K562 (cell line): ENCODE data around the gene CLNK. TPM values are rescaled to one million over a fixed set of nuclear protein-coding genes. Genes with fewer than 3 reads are reported as not detected.

ENCODE experiments used
- ATAC-seq: fragments of 200-7000 bp; cut with Tn5 transposase; 3 replicates; pipeline ENCODE4 v1.9.1; 2020; ENCODE audit warnings: moderate library complexity
- BruUV-seq: library from RNA; stranded (reverse); fragments of 400-500 nt; replicated peaks from 2 replicates; lab custom pipeline; 2021; lab: Mats Ljungman, UMichigan
- CTCF ChIA-PET: fragments of 300-600 bp; formaldehyde crosslinking; extraction: SDS; loops from one replicate; lab custom pipeline; 2021; ENCODE audit warnings: low intra/inter-chr PET ratio; lab: Yijun Ruan, JAX
- POLR2A ChIA-PET: fragments of 300-600, 350-650 bp; sonication (Branson Sonifier 250); formaldehyde crosslinking; extraction: SDS; loops from one replicate; lab custom pipeline; 2021; ENCODE audit warnings: antibody characterized with exemption, inconsistent platforms; lab: Yijun Ruan, JAX
- DNase-seq, 4 experiments: peaks; one replicate each; pipeline versions ENCODE4 v3.0.0 to v3.0.0-alpha.2; 2011 to 2018; ENCODE audit warnings: low spot score in 3 of 4, mixed read lengths in 3 of 4; ENCODE audit errors: extremely low read depth in 1 of 4
- FAIRE-seq: peaks from 2 replicates; lab custom pipeline; 2011; peaks lifted over from hg19 to GRCh38; lab: Jason Lieb, UNC
- H2AFZ ChIP-seq: 2 replicates; pipeline ENCODE4 v1.6.0; 2011; ENCODE audit warnings: low read depth, low read length, control low read depth, inconsistent platforms
- H3K27ac ChIP-seq: fragments of 200-600 bp; 3 replicates; pipeline ENCODE4 v1.8.0; 2011; ENCODE audit warnings: low read depth, mild to moderate bottlenecking, control low read depth, inconsistent platforms, low read length, moderate library complexity, mixed read lengths; ENCODE audit errors: extremely low read depth
- H3K27me3 ChIP-seq, 2 experiments: fragments of 300-600 bp in 1 of 2; 2 replicates in 1 of 2; 3 replicates in 1 of 2; pipeline versions ENCODE4 v1.6.0 to v1.8.0; 2011; ENCODE audit warnings: inconsistent platforms in 2 of 2, low read length in 2 of 2, mild to moderate bottlenecking in 1 of 2, mixed read lengths in 1 of 2, moderate library complexity in 1 of 2; ENCODE audit not compliant: control insufficient read depth in 2 of 2, insufficient read depth in 2 of 2
- H3K36me3 ChIP-seq: fragments of 300-600 bp; 3 replicates; pipeline ENCODE4 v1.8.0; 2011; ENCODE audit warnings: mild to moderate bottlenecking, low read length, inconsistent platforms; ENCODE audit not compliant: control insufficient read depth, insufficient read depth
- H3K4me1 ChIP-seq, 2 experiments: fragments of 200-600 bp in 1 of 2; replicated peaks in 1 of 2; 2 replicates in 1 of 2; 3 replicates in 1 of 2; pipeline versions ENCODE4 v1.5.1 to v1.8.0; 2011; ENCODE audit warnings: inconsistent platforms in 2 of 2, low read length in 2 of 2, mild to moderate bottlenecking in 1 of 2, mixed read lengths in 1 of 2, moderate library complexity in 1 of 2; ENCODE audit not compliant: control insufficient read depth in 2 of 2, insufficient read depth in 2 of 2
- H3K4me2 ChIP-seq: 2 replicates; pipeline ENCODE4 v1.6.1; 2011; ENCODE audit warnings: low read length, control low read depth, inconsistent platforms, mixed read lengths; ENCODE audit not compliant: insufficient read depth
- H3K4me3 ChIP-seq: fragments of 200-600 bp; sonication (generic), shearing (Covaris generic); 2 replicates; pipeline ENCODE4 v1.5.1; 2016; ENCODE audit warnings: control low read depth, inconsistent platforms
- H3K79me2 ChIP-seq: fragments of 200-600 bp; 3 replicates; pipeline ENCODE4 v1.8.0; 2011; ENCODE audit warnings: low read length, inconsistent platforms; ENCODE audit not compliant: control insufficient read depth, insufficient read depth
- H3K9ac ChIP-seq, 2 experiments: 2 replicates each; pipeline versions ENCODE4 v1.6.0 to v1.6.1; 2011; ENCODE audit warnings: low read depth in 2 of 2, low read length in 2 of 2, control low read depth in 1 of 2, inconsistent platforms in 1 of 2, mild to moderate bottlenecking in 1 of 2, mixed read lengths in 1 of 2; ENCODE audit not compliant: insufficient read depth in 1 of 2
- H3K9me1 ChIP-seq: one replicate; pipeline ENCODE4 v1.6.0; 2011; ENCODE audit warnings: inconsistent platforms, mild to moderate bottlenecking, low read length, moderate library complexity; ENCODE audit not compliant: control insufficient read depth, insufficient read depth
- H3K9me3 ChIP-seq: replicated peaks from 2 replicates; pipeline ENCODE4 v1.5.1; 2011; ENCODE audit warnings: low read depth, low read length, inconsistent platforms; ENCODE audit not compliant: control insufficient read depth, insufficient read depth
- H4K20me1 ChIP-seq: replicated peaks from 2 replicates; pipeline ENCODE4 v1.6.1; 2011; ENCODE audit warnings: low read length, inconsistent platforms, mixed read lengths; ENCODE audit not compliant: control insufficient read depth, insufficient read depth
- ARID1B ChIP-seq: fragments of 450-650 bp; IDR thresholded peaks from 2 replicates; pipeline ENCODE4 v1.6.1; 2016; ENCODE audit warnings: antibody characterized with exemption, mild to moderate bottlenecking, inconsistent platforms
- BRD9 ChIP-seq: fragments of 450-650 bp; IDR thresholded peaks from 2 replicates; pipeline ENCODE4 v1.6.1; 2018; ENCODE audit warnings: low read depth; ENCODE audit not compliant: partially characterized antibody
- CCNT2 ChIP-seq: IDR thresholded peaks from 2 replicates; pipeline ENCODE4 v1.6.1; 2011; ENCODE audit warnings: borderline replicate concordance, low read depth, mild to moderate bottlenecking, moderate library complexity, mixed read lengths, low read length; ENCODE audit not compliant: insufficient read length; ENCODE audit errors: extremely low read depth
- E2F3 ChIP-seq: fragments of 250-450 bp; sonication (Bioruptor Pico); IDR thresholded peaks from 2 replicates; pipeline ENCODE4 v1.4.0; 2020; ENCODE audit warnings: mild to moderate bottlenecking
- ILF3 ChIP-seq: fragments of 450-650 bp; IDR thresholded peaks from 2 replicates; pipeline ENCODE4 v1.6.1; 2018; ENCODE audit warnings: antibody characterized with exemption, mild to moderate bottlenecking, moderate library complexity, borderline replicate concordance
- MCM2 ChIP-seq: fragments of 450-650 bp; IDR thresholded peaks from 2 replicates; pipeline ENCODE4 v1.6.1; 2017; ENCODE audit warnings: low read depth, mild to moderate bottlenecking
- MYBL2 ChIP-seq, 2 experiments: fragments of 450-650 bp in 1 of 2; sonication (generic) in 1 of 2; formaldehyde crosslinking in 1 of 2; IDR thresholded peaks; 2 replicates each; pipeline versions ENCODE4 v1.6.1 to v1.8.1; 2017 to 2022; ENCODE audit warnings: borderline replicate concordance in 1 of 2, inconsistent platforms in 1 of 2, low read depth in 1 of 2, mild to moderate bottlenecking in 1 of 2, missing genetic modification reagents in 1 of 2, moderate library complexity in 1 of 2
- PYGO2 ChIP-seq: fragments of 450-650 bp; IDR thresholded peaks from 2 replicates; pipeline ENCODE4 v1.6.1; 2016; ENCODE audit warnings: mild to moderate bottlenecking, missing genetic modification characterization, moderate library complexity, missing compliant biosample characterization
- RUNX1 ChIP-seq: sonication (generic); IDR thresholded peaks from 2 replicates; pipeline ENCODE4 v1.6.1; 2016; ENCODE audit warnings: antibody characterized with exemption, low read depth
- TCF7L2 ChIP-seq: fragments of 150-350 bp; IDR thresholded peaks from 2 replicates; pipeline ENCODE4 v1.6.1; 2016; ENCODE audit warnings: low read depth, mild to moderate bottlenecking, low read length, moderate library complexity
- TEAD1 ChIP-seq, 2 experiments: fragments of 450-650 bp in 1 of 2; sonication (generic) in 1 of 2; formaldehyde crosslinking; IDR thresholded peaks; 2 replicates each; pipeline versions ENCODE4 v1.4.0 to v1.8.0; 2020 to 2022; ENCODE audit warnings: mild to moderate bottlenecking in 2 of 2, missing genetic modification reagents in 1 of 2
- WGBS: fragments of 100-300 bp; shearing (Covaris generic); methylation state at CpG from one replicate; pipeline ENCODE4 v1.1.6; 2016; ENCODE audit warnings: low coverage, mixed read lengths; ENCODE audit not compliant: insufficient coverage; ENCODE audit errors: missing lambda C conversion rate; 5-methylcytosine and 5-hydroxymethylcytosine counted together
- in situ Hi-C: fragments of 300-500 bp; cut with MboI; formaldehyde crosslinking; loops from 4 replicates; pipeline ENCODE4 v1.15.0; 2018; ENCODE audit warnings: inconsistent platforms, mixed read lengths
- intact Hi-C: fragments of 100-400 bp; cut with micrococcal nuclease; formaldehyde crosslinking; loops from 2 replicates; pipeline ENCODE4 v1.14.2; 2022
- polyA plus RNA-seq, 8 experiments: library from polyadenylated mRNA; depleted of rRNA in 4 of 8; stranded (reverse) in 5 of 8; unstranded in 3 of 8; fragments of >200 nt; fragmentation: Nextera tagmentation in 2 of 8; fragmentation: Illumina TruSeq in 1 of 8; extraction: Ambion mirVana in 2 of 8; extraction: Trizol in 1 of 8; gene quantifications; 2 replicates each; pipeline versions ENCODE4 v1.2.1 to v1.2.3, GENCODE V29; 2011 to 2014; ENCODE audit warnings: inconsistent platforms in 1 of 8, missing spikeins in 1 of 8
- total RNA-seq, 7 experiments: library from RNA; depleted of rRNA in 6 of 7; stranded (reverse); fragments of >200 nt in 6 of 7; fragmentation: Illumina TruSeq in 2 of 7; extraction: Trizol in 2 of 7; gene quantifications; 2 replicates each; pipeline versions ENCODE4 v1.2.1 to v1.2.3, GENCODE V29; 2011 to 2021; ENCODE audit warnings: low replicate concordance in 1 of 7
- TF ChIP-seq, protein P1 (sequence below): fragments of 250-450 bp; sonication (Bioruptor Pico); IDR thresholded peaks from 2 replicates; pipeline ENCODE4 v1.5.0; 2021

Gene CLNK
- total and polyA plus RNA-seq, 9 of the 15 experiments (the other 6 are each of a cell fraction or from before 2014, with no cell fraction given): not detected

- Histone ChIP-seq H2AFZ (no peak overlapping the region), H3K9ac (no peak overlapping the region), H3K36me3 (no peaks in the 10 kb centered on the region), H3K27ac (no peak overlapping the region), H4K20me1 (no peaks in the 10 kb centered on the region), H3K4me1 (no peaks in the 10 kb centered on the region), H3K9me3 (no peaks in the 10 kb centered on the region), H3K9me1 (no peaks in the 10 kb centered on the region), H3K27me3 (no peaks in the 10 kb centered on the region), H3K4me3 (no peak overlapping the region), H3K79me2 (no peaks in the 10 kb centered on the region), H3K4me2 (no peak overlapping the region)
- no peak for DNase-seq
- POLR2A ChIA-PET: no interaction called here
- intact Hi-C loops: no loop called here
- no peak for FAIRE-seq
- WGBS: 0% methylated on average over 5 of the region's 5 CpGs
- no TSS peak for BruUV-seq
- TF ChIP-seq, protein P1, sequence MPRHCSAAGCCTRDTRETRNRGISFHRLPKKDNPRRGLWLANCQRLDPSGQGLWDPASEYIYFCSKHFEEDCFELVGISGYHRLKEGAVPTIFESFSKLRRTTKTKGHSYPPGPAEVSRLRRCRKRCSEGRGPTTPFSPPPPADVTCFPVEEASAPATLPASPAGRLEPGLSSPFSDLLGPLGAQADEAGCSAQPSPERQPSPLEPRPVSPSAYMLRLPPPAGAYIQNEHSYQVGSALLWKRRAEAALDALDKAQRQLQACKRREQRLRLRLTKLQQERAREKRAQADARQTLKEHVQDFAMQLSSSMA (CRISPR knock-in tag): no peak
- no peak for TF ChIP-seq TCF7L2
- TF ChIP-seq PYGO2: no peak
- TF ChIP-seq, all 486 proteins: peak for 0
- CTCF ChIA-PET: no interaction called here
- ATAC-seq: no peak
- in situ Hi-C loops: no loop called here
Measured at GRCh38 chr4:10732914-10733415, 48.4 kb upstream of the CLNK start.

DNA sequence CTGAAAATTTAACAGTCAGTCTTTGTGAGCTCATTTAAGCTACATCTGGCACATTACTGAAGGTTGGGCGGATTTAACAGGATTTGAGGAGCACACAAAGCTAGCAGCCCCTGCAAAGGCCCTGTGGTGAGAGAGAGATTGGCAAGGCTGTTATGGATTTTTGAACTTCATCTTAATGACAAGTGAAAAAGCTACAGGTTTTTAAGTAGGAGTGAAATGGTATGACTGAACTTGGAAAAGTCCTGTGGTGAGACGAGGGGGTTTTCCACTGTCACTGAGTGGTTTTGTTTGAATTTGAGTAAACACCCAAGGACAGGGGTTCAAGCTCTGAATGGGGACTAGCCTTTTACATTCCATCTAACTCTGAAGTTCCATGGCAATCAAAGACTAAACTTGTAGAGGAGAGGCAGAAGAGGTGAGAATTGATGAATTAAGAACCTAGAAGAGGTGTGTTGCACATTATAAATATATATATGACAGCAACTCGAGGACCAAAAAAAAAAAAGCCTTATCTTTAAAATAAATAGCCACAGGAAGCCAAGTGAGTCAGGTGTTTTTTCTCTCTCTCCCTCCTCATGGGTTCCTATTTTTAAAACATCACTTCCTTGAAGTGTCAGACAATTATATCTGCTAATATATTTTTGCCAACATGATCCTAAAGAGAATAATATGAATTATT is 47.8 kb upstream of the CLNK start:
- no peaks in the 10 kb centered on the region for H3K9me1 ChIP-seq
- intact Hi-C loops: no loop called here
- ChIA-PET CTCF (no interaction called here), POLR2A (no interaction called here)
- no peaks in the 10 kb centered on the region for H4K20me1 ChIP-seq
- no peak overlapping the region for H3K9ac ChIP-seq
- H3K27me3 ChIP-seq: no peaks in the 10 kb centered on the region
- DNase-seq (no peak), FAIRE-seq (no peak), ATAC-seq (no peak)
- H3K79me2 ChIP-seq: no peaks in the 10 kb centered on the region
- H3K4me3 ChIP-seq: no peak overlapping the region
- TF ChIP-seq CCNT2 (no peak), ILF3 (no peak), E2F3 (CRISPR knock-in tag) (no peak), MYBL2 (IDR thresholded peaks at IDR 0.05; ENCODE audit: low read depth) (no peak), MYBL2 (CRISPR knock-in tag; IDR thresholded peaks at IDR 0.05; ENCODE audit: borderline replicate concordance) (no peak), MCM2 (no peak), RUNX1 (no peak), TEAD1 (CRISPR knock-in tag; IDR thresholded peaks at IDR 0.05) (no peak), BRD9 (no peak), ARID1B (no peak)
- no peak overlapping the region for H3K27ac ChIP-seq
- H2AFZ ChIP-seq: no peak overlapping the region
- no peak overlapping the region for H3K4me2 ChIP-seq
- H3K9me3 ChIP-seq: no peaks in the 10 kb centered on the region
- BruUV-seq: no TSS peak
- in situ Hi-C loops: no loop called here
- 0% methylated on average over 3 of the region's 3 CpGs for WGBS
- H3K4me1 ChIP-seq: no peaks in the 10 kb centered on the region
- no peaks in the 10 kb centered on the region for H3K36me3 ChIP-seq
